ENCODE results near the gene ETV3.
A peak's percentile ranks its signal among the peaks of the same experiment; 100 is the strongest.
"Not testable (repeated sequence)": the region's sequence is repeated elsewhere in the genome, so short reads cannot be mapped to it uniquely, and the experiment has no call there.

The ETV3 gene

GRCh38 chr1:157138220-157139051, at the start of gene ETV3:
Gene ETV3, minus strand, starts transcription at chr1:157138395. Its CDS starts 2,043 bp downstream, at chr1:157136352.
- peak; percentile 79 to 85 (median 84) for DNase-seq (ENCODE audit: low read depth in 2 of 3, low spot score in 1 of 3)

GRCh38 chr1:157186281-157186992, 48.2 kb upstream of the ETV3 start:
- no peak for DNase-seq (ENCODE audit: low read depth in 2 of 3, low spot score in 1 of 3)

- DNase-seq (ENCODE audit: low read depth in 2 of 3, low spot score in 1 of 3), result no peak
These were observed 45.7 kb upstream of the ETV3 start for GRCh38 chr1:157183870-157184269.

GRCh38 chr1:157182371-157182770, 44.2 kb upstream of the ETV3 start:
- not testable (repeated sequence) for DNase-seq (ENCODE audit: low read depth in 2 of 3, low spot score in 1 of 3)

- no peak for DNase-seq (ENCODE audit: low read depth in 2 of 3, low spot score in 1 of 3)
These were observed 43.6 kb upstream of the ETV3 start for GRCh38 chr1:157181790-157182189.

- DNase-seq (ENCODE audit: low read depth in 2 of 3, low spot score in 1 of 3), result no peak
These were observed 43.1 kb upstream of the ETV3 start for GRCh38 chr1:157181258-157181657.

- no peak for DNase-seq (ENCODE audit: low read depth in 2 of 3, low spot score in 1 of 3)
These were observed 40.3 kb upstream of the ETV3 start for GRCh38 chr1:157178490-157178889.

GRCh38 chr1:157177733-157178394, 39.7 kb upstream of the ETV3 start:
- DNase-seq (ENCODE audit: low read depth in 2 of 3, low spot score in 1 of 3), result no peak

GRCh38 chr1:157176591-157177121, 38.5 kb upstream of the ETV3 start:
- DNase-seq (ENCODE audit: low read depth in 2 of 3, low spot score in 1 of 3), result no peak

GRCh38 chr1:157176016-157176415, 37.8 kb upstream of the ETV3 start:
- no peak for DNase-seq (ENCODE audit: low read depth in 2 of 3, low spot score in 1 of 3)

- DNase-seq (ENCODE audit: low read depth in 2 of 3, low spot score in 1 of 3), result no peak
These were observed 35.8 kb upstream of the ETV3 start for GRCh38 chr1:157173900-157174410.

GRCh38 chr1:157173241-157173640, 35.0 kb upstream of the ETV3 start:
- not testable (repeated sequence) for DNase-seq (ENCODE audit: low read depth in 2 of 3, low spot score in 1 of 3)

GRCh38 chr1:157172591-157172990, 34.4 kb upstream of the ETV3 start:
- DNase-seq (ENCODE audit: low read depth in 2 of 3, low spot score in 1 of 3), result not testable (repeated sequence)

- DNase-seq (ENCODE audit: low read depth in 2 of 3, low spot score in 1 of 3), result not testable (repeated sequence)
These were observed 33.8 kb upstream of the ETV3 start for GRCh38 chr1:157171903-157172503.

GRCh38 chr1:157170677-157171515, 32.7 kb upstream of the ETV3 start:
- DNase-seq (ENCODE audit: low read depth in 2 of 3, low spot score in 1 of 3), result peak; percentile 20 to 44 (median 36)

GRCh38 chr1:157168015-157168414, 29.8 kb upstream of the ETV3 start:
- DNase-seq (ENCODE audit: low read depth in 2 of 3, low spot score in 1 of 3), result no peak

- DNase-seq (ENCODE audit: low read depth in 2 of 3, low spot score in 1 of 3), result no peak
These were observed 29.2 kb upstream of the ETV3 start for GRCh38 chr1:157167437-157167836.

- DNase-seq (ENCODE audit: low read depth in 2 of 3, low spot score in 1 of 3), result no peak
These were observed 28.4 kb upstream of the ETV3 start for GRCh38 chr1:157166590-157166989.

GRCh38 chr1:157163273-157164127, 25.3 kb upstream of the ETV3 start:
- peak; percentile 63 to 89 (median 63) for DNase-seq (ENCODE audit: low read depth in 2 of 3, low spot score in 1 of 3)
